ENCODE data around the gene DPP6.

GRCh38 chr7:154817224-154817896 lies 765.2 kb downstream of the DPP6 start:
- TF ChIP-seq CTCF (conservative IDR thresholded peaks at IDR 0.05): no peak
- TF ChIP-seq EZH2 (IDR thresholded peaks at IDR 0.05; ENCODE audit: low read depth): no peak
